HepG2 (cell line): ENCODE data around the gene NUDT22. TPM values are rescaled to one million over a fixed set of nuclear protein-coding genes. Genes with fewer than 3 reads are reported as not detected.
A peak's percentile ranks its signal among the peaks of the same experiment; 100 is the strongest.

ENCODE experiments used
- ATAC-seq: fragments of 200-7000 bp; cut with Tn5 transposase; 3 replicates; pipeline ENCODE4 v1.9.1; 2020; ENCODE audit warnings: mild to moderate bottlenecking, moderate library complexity
- BruUV-seq: library from RNA; stranded (reverse); fragments of 400-500 nt; replicated peaks from 2 replicates; lab custom pipeline; 2021; lab: Mats Ljungman, UMichigan
- CTCF ChIA-PET: fragments of 300-600 bp; formaldehyde crosslinking; extraction: SDS; loops from one replicate; lab custom pipeline; 2021; ENCODE audit warnings: low total read pairs, inconsistent platforms, low intra/inter-chr PET ratio; lab: Yijun Ruan, JAX
- POLR2A ChIA-PET: fragments of 350-600 bp; sonication (Branson Sonifier 250); formaldehyde crosslinking; loops from one replicate; lab custom pipeline; 2020; ENCODE audit warnings: antibody characterized with exemption, inconsistent platforms; lab: Yijun Ruan, JAX
- DNase-seq: peaks from one replicate; pipeline ENCODE4 v3.0.0-alpha.2; 2015; ENCODE audit warnings: low spot score
- FAIRE-seq: peaks from 3 replicates; lab custom pipeline; 2011; peaks lifted over from hg19 to GRCh38; lab: Jason Lieb, UNC
- H2AFZ ChIP-seq: one replicate; pipeline ENCODE4 v1.6.1; 2011; ENCODE audit warnings: low read length, inconsistent platforms
- H3K27ac ChIP-seq: fragments of 300-600 bp; 3 replicates; pipeline ENCODE4 v1.8.0; 2011; ENCODE audit warnings: mixed run types, mild to moderate bottlenecking, mixed read lengths, low read length, inconsistent platforms; ENCODE audit not compliant: insufficient read depth; ENCODE audit errors: extremely low read length
- H3K27me3 ChIP-seq, 2 experiments: fragments of 200-600 bp in 1 of 2; 2 replicates in 1 of 2; 3 replicates in 1 of 2; pipeline versions ENCODE4 v1.6.0 to v1.8.0; 2011; ENCODE audit warnings: low read length in 2 of 2, mild to moderate bottlenecking in 2 of 2, moderate library complexity in 2 of 2, inconsistent platforms in 1 of 2; ENCODE audit not compliant: insufficient read depth in 2 of 2, control insufficient read depth in 1 of 2
- H3K36me3 ChIP-seq, 2 experiments: fragments of 200-600 bp in 1 of 2; replicated peaks in 1 of 2; 2 replicates in 1 of 2; 3 replicates in 1 of 2; pipeline versions ENCODE4 v1.5.1 to v1.8.0; 2011; ENCODE audit warnings: low read length in 2 of 2, inconsistent platforms in 1 of 2; ENCODE audit not compliant: insufficient read depth in 2 of 2, control insufficient read depth in 1 of 2
- H3K4me1 ChIP-seq: 2 replicates; pipeline ENCODE4 v1.5.1; 2012; ENCODE audit warnings: low read length, inconsistent platforms; ENCODE audit not compliant: insufficient read depth
- H3K4me2 ChIP-seq: 2 replicates; pipeline ENCODE4 v1.6.0; 2011; ENCODE audit warnings: low read depth, low read length, inconsistent platforms
- H3K4me3 ChIP-seq, 3 experiments: fragments of 200-600 bp in 1 of 3; sonication (generic), shearing (Covaris generic) in 1 of 3; replicated peaks in 1 of 3; 2 replicates each; pipeline ENCODE4 v1.5.1; 2011 to 2016; ENCODE audit warnings: low read length in 3 of 3, inconsistent platforms in 2 of 3, low read depth in 2 of 3, mild to moderate bottlenecking in 2 of 3, control low read depth in 1 of 3, mixed read lengths in 1 of 3; ENCODE audit not compliant: insufficient read depth in 1 of 3
- H3K79me2 ChIP-seq: one replicate; pipeline ENCODE4 v1.6.1; 2011; ENCODE audit warnings: low read length, inconsistent platforms; ENCODE audit not compliant: insufficient read depth
- H3K9ac ChIP-seq: 2 replicates; pipeline ENCODE4 v1.6.0; 2011; ENCODE audit warnings: mild to moderate bottlenecking, low read depth, low read length, inconsistent platforms; ENCODE audit not compliant: insufficient read depth
- H3K9me3 ChIP-seq: 2 replicates; pipeline ENCODE4 v1.5.1; 2012; ENCODE audit warnings: mild to moderate bottlenecking, low read length
- H4K20me1 ChIP-seq: 2 replicates; pipeline ENCODE4 v1.6.0; 2011; ENCODE audit warnings: inconsistent platforms, mild to moderate bottlenecking, low read length, moderate library complexity; ENCODE audit not compliant: insufficient read depth
- AGO1 ChIP-seq: fragments of 200-400 bp; formaldehyde crosslinking; IDR thresholded peaks from 2 replicates; pipeline ENCODE4 v1.6.1; 2017; ENCODE audit warnings: mild to moderate bottlenecking, low read depth, low read length, moderate library complexity; ENCODE audit not compliant: poor library complexity, severe bottlenecking
- AGO2 ChIP-seq: fragments of 200-400 bp; formaldehyde crosslinking; optimal IDR thresholded peaks from 2 replicates; pipeline ENCODE3; 2017; ENCODE audit warnings: mild to moderate bottlenecking, low read depth, low read length, moderate library complexity
- ETV5 ChIP-seq: IDR thresholded peaks from 2 replicates; pipeline ENCODE4 v1.6.1; 2018; ENCODE audit warnings: missing biosample characterization, missing genetic modification reagents, inconsistent platforms, borderline replicate concordance
- ONECUT2 ChIP-seq: sonication (generic); formaldehyde crosslinking; IDR thresholded peaks from 2 replicates; pipeline ENCODE4 v1.4.0; 2020; ENCODE audit warnings: missing genetic modification reagents
- RBFOX2 ChIP-seq: fragments of 200-400 bp; formaldehyde crosslinking; IDR thresholded peaks from 2 replicates; pipeline ENCODE4 v1.6.1; 2017; ENCODE audit warnings: low read depth, mild to moderate bottlenecking, low read length
- ZBTB8A ChIP-seq: sonication (generic); formaldehyde crosslinking; IDR thresholded peaks from 2 replicates; pipeline ENCODE4 v1.4.0; 2020; ENCODE audit warnings: mild to moderate bottlenecking, low read depth, missing genetic modification reagents, borderline replicate concordance
- ZNF709 ChIP-seq: sonication (generic); formaldehyde crosslinking; IDR thresholded peaks from 2 replicates; pipeline ENCODE4 v1.5.0; 2020; ENCODE audit warnings: mild to moderate bottlenecking, missing genetic modification reagents
- WGBS: methylation state at CpG from one replicate; pipeline ENCODE4 v1.1.6; 2017; ENCODE audit warnings: low lambda C conversion rate; 5-methylcytosine and 5-hydroxymethylcytosine counted together
- in situ Hi-C: cut with HindIII; loops from 2 replicates; pipeline ENCODE4 v1.10.0; 2017; ENCODE audit warnings: low pct_unique_long_range_greater_than_20kb; ENCODE audit not compliant: extremely low pct_ligation_motif_present
- intact Hi-C: fragments of 100-400 bp; cut with micrococcal nuclease; formaldehyde crosslinking; loops from one replicate; pipeline ENCODE4 v1.10.0; 2022; ENCODE audit not compliant: unreplicated experiment
- polyA plus RNA-seq, 8 experiments: library from polyadenylated mRNA; depleted of rRNA in 3 of 8; stranded (reverse) in 7 of 8; unstranded in 1 of 8; fragments of >200 nt; fragmentation: Illumina TruSeq in 4 of 8; extraction: Trizol in 4 of 8; gene quantifications; 2 replicates each; pipeline versions ENCODE4 v1.2.1 to v1.2.3, GENCODE V29; 2011 to 2016; ENCODE audit warnings: low read depth in 4 of 8, missing spikeins in 1 of 8, mixed read lengths in 1 of 8; ENCODE audit not compliant: insufficient read depth in 1 of 8
- total RNA-seq, 5 experiments: library from RNA; depleted of rRNA; stranded (reverse); fragments of >200 nt; fragmentation: Illumina TruSeq; extraction: Trizol; gene quantifications; 2 replicates each; pipeline ENCODE4 v1.2.3, GENCODE V29; 2016; ENCODE audit warnings: low read depth in 1 of 5
- TF ChIP-seq, protein P1 (sequence below): sonication (generic); formaldehyde crosslinking; IDR thresholded peaks from 2 replicates; pipeline ENCODE4 v1.5.1; 2020; ENCODE audit warnings: mild to moderate bottlenecking, missing genetic modification reagents, moderate library complexity
- TF ChIP-seq, protein P2 (sequence below): sonication (generic); formaldehyde crosslinking; IDR thresholded peaks from 2 replicates; pipeline ENCODE4 v1.4.0; 2020; ENCODE audit warnings: missing genetic modification reagents
- TF ChIP-seq, protein P3 (sequence below): sonication (generic); formaldehyde crosslinking; IDR thresholded peaks from 2 replicates; pipeline ENCODE4 v1.8.0; 2022; ENCODE audit warnings: missing genetic modification reagents, mild to moderate bottlenecking, borderline replicate concordance

NUDT22 gene
- total and polyA plus RNA-seq, 2 of the 13 experiments (the other 11 are each of a cell fraction or from before 2014, with no cell fraction given) = 33.5 to 39.8 TPM

DNA sequence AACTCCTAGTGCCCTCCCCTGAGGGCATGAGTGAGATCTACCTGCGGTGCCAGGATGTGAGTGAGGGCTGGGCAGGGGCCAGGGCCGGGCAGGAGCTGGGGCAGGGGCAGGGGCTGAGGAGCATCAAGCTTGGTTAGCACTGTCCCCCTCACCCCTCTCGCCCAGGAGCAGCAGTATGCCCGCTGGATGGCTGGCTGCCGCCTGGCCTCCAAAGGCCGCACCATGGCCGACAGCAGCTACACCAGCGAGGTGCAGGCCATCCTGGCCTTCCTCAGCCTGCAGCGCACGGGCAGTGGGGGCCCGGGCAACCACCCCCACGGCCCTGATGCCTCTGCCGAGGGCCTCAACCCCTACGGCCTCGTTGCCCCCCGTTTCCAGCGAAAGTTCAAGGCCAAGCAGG, 5.8 kb upstream of the NUDT22 start:
- TF ChIP-seq ETV5 (CRISPR knock-in tag) (no peak), RBFOX2 (no peak), AGO1 (peak; percentile 28), ONECUT2 (CRISPR knock-in tag) (no peak), ZNF709 (CRISPR knock-in tag) (no peak), ZBTB8A (no peak), AGO2 (peak; percentile 59)
- TF ChIP-seq, protein P1, sequence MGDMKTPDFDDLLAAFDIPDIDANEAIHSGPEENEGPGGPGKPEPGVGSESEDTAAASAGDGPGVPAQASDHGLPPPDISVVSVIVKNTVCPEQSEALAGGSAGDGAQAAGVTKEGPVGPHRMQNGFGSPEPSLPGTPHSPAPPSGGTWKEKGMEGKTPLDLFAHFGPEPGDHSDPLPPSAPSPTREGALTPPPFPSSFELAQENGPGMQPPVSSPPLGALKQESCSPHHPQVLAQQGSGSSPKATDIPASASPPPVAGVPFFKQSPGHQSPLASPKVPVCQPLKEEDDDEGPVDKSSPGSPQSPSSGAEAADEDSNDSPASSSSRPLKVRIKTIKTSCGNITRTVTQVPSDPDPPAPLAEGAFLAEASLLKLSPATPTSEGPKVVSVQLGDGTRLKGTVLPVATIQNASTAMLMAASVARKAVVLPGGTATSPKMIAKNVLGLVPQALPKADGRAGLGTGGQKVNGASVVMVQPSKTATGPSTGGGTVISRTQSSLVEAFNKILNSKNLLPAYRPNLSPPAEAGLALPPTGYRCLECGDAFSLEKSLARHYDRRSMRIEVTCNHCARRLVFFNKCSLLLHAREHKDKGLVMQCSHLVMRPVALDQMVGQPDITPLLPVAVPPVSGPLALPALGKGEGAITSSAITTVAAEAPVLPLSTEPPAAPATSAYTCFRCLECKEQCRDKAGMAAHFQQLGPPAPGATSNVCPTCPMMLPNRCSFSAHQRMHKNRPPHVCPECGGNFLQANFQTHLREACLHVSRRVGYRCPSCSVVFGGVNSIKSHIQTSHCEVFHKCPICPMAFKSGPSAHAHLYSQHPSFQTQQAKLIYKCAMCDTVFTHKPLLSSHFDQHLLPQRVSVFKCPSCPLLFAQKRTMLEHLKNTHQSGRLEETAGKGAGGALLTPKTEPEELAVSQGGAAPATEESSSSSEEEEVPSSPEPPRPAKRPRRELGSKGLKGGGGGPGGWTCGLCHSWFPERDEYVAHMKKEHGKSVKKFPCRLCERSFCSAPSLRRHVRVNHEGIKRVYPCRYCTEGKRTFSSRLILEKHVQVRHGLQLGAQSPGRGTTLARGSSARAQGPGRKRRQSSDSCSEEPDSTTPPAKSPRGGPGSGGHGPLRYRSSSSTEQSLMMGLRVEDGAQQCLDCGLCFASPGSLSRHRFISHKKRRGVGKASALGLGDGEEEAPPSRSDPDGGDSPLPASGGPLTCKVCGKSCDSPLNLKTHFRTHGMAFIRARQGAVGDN (CRISPR knock-in tag) = peak; percentile 22; the same call in 1 of the 2 replicates
- TF ChIP-seq, protein P2, sequence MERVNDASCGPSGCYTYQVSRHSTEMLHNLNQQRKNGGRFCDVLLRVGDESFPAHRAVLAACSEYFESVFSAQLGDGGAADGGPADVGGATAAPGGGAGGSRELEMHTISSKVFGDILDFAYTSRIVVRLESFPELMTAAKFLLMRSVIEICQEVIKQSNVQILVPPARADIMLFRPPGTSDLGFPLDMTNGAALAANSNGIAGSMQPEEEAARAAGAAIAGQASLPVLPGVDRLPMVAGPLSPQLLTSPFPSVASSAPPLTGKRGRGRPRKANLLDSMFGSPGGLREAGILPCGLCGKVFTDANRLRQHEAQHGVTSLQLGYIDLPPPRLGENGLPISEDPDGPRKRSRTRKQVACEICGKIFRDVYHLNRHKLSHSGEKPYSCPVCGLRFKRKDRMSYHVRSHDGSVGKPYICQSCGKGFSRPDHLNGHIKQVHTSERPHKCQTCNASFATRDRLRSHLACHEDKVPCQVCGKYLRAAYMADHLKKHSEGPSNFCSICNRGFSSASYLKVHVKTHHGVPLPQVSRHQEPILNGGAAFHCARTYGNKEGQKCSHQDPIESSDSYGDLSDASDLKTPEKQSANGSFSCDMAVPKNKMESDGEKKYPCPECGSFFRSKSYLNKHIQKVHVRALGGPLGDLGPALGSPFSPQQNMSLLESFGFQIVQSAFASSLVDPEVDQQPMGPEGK (CRISPR knock-in tag) = no peak
- TF ChIP-seq, protein P3, sequence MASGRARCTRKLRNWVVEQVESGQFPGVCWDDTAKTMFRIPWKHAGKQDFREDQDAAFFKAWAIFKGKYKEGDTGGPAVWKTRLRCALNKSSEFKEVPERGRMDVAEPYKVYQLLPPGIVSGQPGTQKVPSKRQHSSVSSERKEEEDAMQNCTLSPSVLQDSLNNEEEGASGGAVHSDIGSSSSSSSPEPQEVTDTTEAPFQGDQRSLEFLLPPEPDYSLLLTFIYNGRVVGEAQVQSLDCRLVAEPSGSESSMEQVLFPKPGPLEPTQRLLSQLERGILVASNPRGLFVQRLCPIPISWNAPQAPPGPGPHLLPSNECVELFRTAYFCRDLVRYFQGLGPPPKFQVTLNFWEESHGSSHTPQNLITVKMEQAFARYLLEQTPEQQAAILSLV (CRISPR knock-in tag) = no peak
- TF ChIP-seq, all 625 proteins: peak for 3
- Histone ChIP-seq H2AFZ (no peak overlapping the region), H3K9ac (no peak overlapping the region), H3K9me3 (no peaks in the 10 kb centered on the region), H3K79me2 (no peaks in the 10 kb centered on the region), H3K36me3 (peaks cover 0 to 3% of the 10 kb centered on the region in 2 experiments; a peak in 2 of 5 replicates), H3K4me2 (no peak overlapping the region), H4K20me1 (no peaks in the 10 kb centered on the region), H3K27ac (no peak overlapping the region), H3K4me3 (no peak overlapping the region), H3K27me3 (no peaks in the 10 kb centered on the region), H3K4me1 (peaks cover 37% of the 10 kb centered on the region)
- ChIA-PET POLR2A (no interaction called here), CTCF (no interaction called here)
- DNase-seq (no peak), FAIRE-seq (no peak), ATAC-seq (peak; percentile 5; the same call in 2 of the 3 replicates)
- intact Hi-C loops (no loop called here), in situ Hi-C loops (no loop called here)
- 95% methylated on average over 2 of the region's 17 CpGs for WGBS
- BruUV-seq = no TSS peak
